GM23338 (cell line): ENCODE measurements around the gene NRAS. TPM values are rescaled to one million over a fixed set of nuclear protein-coding genes. Genes with fewer than 3 reads are reported as not detected.

Source experiments
- ATAC-seq: fragments of 200-7000 bp; cut with Tn5 transposase; 3 replicates; pipeline ENCODE4 v1.9.1; 2020
- DNase-seq: peaks from one replicate; pipeline ENCODE4 v3.0.0-alpha.2; 2015; ENCODE audit warnings: low spot score
- H2AFZ ChIP-seq: fragments of 200-600 bp; sonication (generic); 2 replicates; pipeline ENCODE4 v1.8.0; 2016; ENCODE audit warnings: antibody characterized with exemption, mild to moderate bottlenecking, moderate library complexity
- H3F3A ChIP-seq: fragments of 200-600 bp; sonication (generic); replicated peaks from 2 replicates; pipeline ENCODE4 v1.8.0; 2017; ENCODE audit warnings: antibody characterized with exemption, mixed run types, low read depth
- H3K27ac ChIP-seq: fragments of 200-600 bp; sonication (generic); 2 replicates; pipeline ENCODE4 v1.6.1; 2016; ENCODE audit warnings: low read depth
- H3K27me3 ChIP-seq: fragments of 200-600 bp; sonication (generic); 2 replicates; pipeline ENCODE4 v1.8.0; 2016; ENCODE audit warnings: mild to moderate bottlenecking, mixed run types, moderate library complexity; ENCODE audit not compliant: insufficient read depth
- H3K36me3 ChIP-seq: fragments of 200-600 bp; sonication (generic); 2 replicates; pipeline ENCODE4 v1.8.0; 2016; ENCODE audit warnings: mild to moderate bottlenecking; ENCODE audit not compliant: insufficient read depth
- H3K4me1 ChIP-seq: fragments of 200-600 bp; sonication (generic); 2 replicates; pipeline ENCODE4 v1.8.0; 2016; ENCODE audit warnings: mild to moderate bottlenecking, moderate library complexity; ENCODE audit not compliant: insufficient read depth
- H3K4me2 ChIP-seq: fragments of 200-600 bp; sonication (generic); 2 replicates; pipeline ENCODE4 v1.7.1; 2017; ENCODE audit warnings: mixed run types
- H3K4me3 ChIP-seq: fragments of 200-600 bp; sonication (generic); 2 replicates; pipeline ENCODE4 v1.6.1; 2016; ENCODE audit warnings: mixed run types
- H3K79me2 ChIP-seq: fragments of 200-600 bp; sonication (generic); replicated peaks from 2 replicates; pipeline ENCODE4 v1.8.0; 2017; ENCODE audit warnings: mild to moderate bottlenecking; ENCODE audit not compliant: insufficient read depth
- H3K9me2 ChIP-seq: fragments of 200-600 bp; sonication (generic); 2 replicates; pipeline ENCODE4 v1.8.0; 2017; ENCODE audit not compliant: insufficient read depth
- H4K20me1 ChIP-seq: fragments of 200-600 bp; sonication (generic); replicated peaks from 2 replicates; pipeline ENCODE4 v1.8.0; 2017; ENCODE audit warnings: mild to moderate bottlenecking; ENCODE audit not compliant: insufficient read depth
- H3K27ac Mint-ChIP-seq: 2 replicates; pipeline ENCODE4 v1.8.0; 2020; ENCODE audit warnings: inconsistent platforms, mild to moderate bottlenecking, moderate library complexity, mixed read lengths
- H3K27me3 Mint-ChIP-seq: 3 replicates; pipeline ENCODE4 v1.8.0; 2022; ENCODE audit warnings: low read depth, mild to moderate bottlenecking, moderate library complexity, mixed read lengths, inconsistent platforms; ENCODE audit not compliant: insufficient read depth, poor library complexity
- H3K36me3 Mint-ChIP-seq: 3 replicates; pipeline ENCODE4 v1.8.0; 2021; ENCODE audit warnings: low read depth, mild to moderate bottlenecking, inconsistent platforms, moderate library complexity, mixed read lengths
- H3K4me1 Mint-ChIP-seq: 3 replicates; pipeline ENCODE4 v1.8.0; 2020; ENCODE audit warnings: mild to moderate bottlenecking, inconsistent platforms, mixed read lengths
- H3K4me3 Mint-ChIP-seq: 3 replicates; pipeline ENCODE4 v1.8.0; 2021; ENCODE audit warnings: moderate library complexity, mild to moderate bottlenecking, inconsistent platforms, mixed read lengths
- H3K9me3 Mint-ChIP-seq: 3 replicates; pipeline ENCODE4 v1.8.0; 2020; ENCODE audit warnings: moderate library complexity, mild to moderate bottlenecking, inconsistent platforms, mixed read lengths
- CREB1 ChIP-seq: fragments of 250-450 bp; sonication (Bioruptor Pico); IDR thresholded peaks from 2 replicates; pipeline ENCODE4 v1.5.0; 2020; ENCODE audit warnings: low read depth, mild to moderate bottlenecking, moderate library complexity
- ETS1 ChIP-seq: IDR thresholded peaks from 2 replicates; pipeline ENCODE4 v1.6.1; 2016; ENCODE audit warnings: antibody characterized with exemption
- EZH2 ChIP-seq: fragments of 200-600 bp; sonication (generic); IDR thresholded peaks from one replicate; pipeline ENCODE4 v1.8.0; 2017; ENCODE audit warnings: antibody characterized with exemption, mild to moderate bottlenecking, low read depth; ENCODE audit not compliant: unreplicated experiment
- EZH2phosphoT487 ChIP-seq: fragments of 200-600 bp; sonication (generic); IDR thresholded peaks from one replicate; pipeline ENCODE4 v1.8.1; 2018; ENCODE audit warnings: antibody characterized with exemption; ENCODE audit not compliant: unreplicated experiment
- JUNB ChIP-seq: IDR thresholded peaks from one replicate; pipeline ENCODE4 v1.6.1; 2016; ENCODE audit warnings: antibody characterized with exemption; ENCODE audit not compliant: unreplicated experiment
- NANOG ChIP-seq: IDR thresholded peaks from 2 replicates; pipeline ENCODE4 v1.6.1; 2016; ENCODE audit warnings: antibody characterized with exemption, borderline replicate concordance
- POLR2AphosphoS5 ChIP-seq: IDR thresholded peaks from 2 replicates; pipeline ENCODE4 v1.6.1; 2016; ENCODE audit warnings: antibody characterized with exemption, low read depth
- REST ChIP-seq: IDR thresholded peaks from one replicate; pipeline ENCODE4 v1.6.1; 2018; ENCODE audit warnings: antibody characterized with exemption; ENCODE audit not compliant: unreplicated experiment
- STAT1 ChIP-seq: IDR thresholded peaks from one replicate; pipeline ENCODE4 v1.6.1; 2016; ENCODE audit warnings: antibody characterized with exemption; ENCODE audit not compliant: unreplicated experiment
- ZNF114 ChIP-seq: fragments of 250-450 bp; sonication (Bioruptor Pico); IDR thresholded peaks from 2 replicates; pipeline ENCODE4 v1.5.0; 2020; ENCODE audit warnings: mild to moderate bottlenecking, moderate library complexity
- ZNF331 ChIP-seq: fragments of 250-450 bp; sonication (Bioruptor Pico); IDR thresholded peaks from 2 replicates; pipeline ENCODE4 v1.5.0; 2020; ENCODE audit warnings: low read depth, mild to moderate bottlenecking, moderate library complexity
- ZNF462 ChIP-seq: fragments of 250-450 bp; sonication (Bioruptor Pico); IDR thresholded peaks from 2 replicates; pipeline ENCODE4 v1.5.0; 2020; ENCODE audit warnings: mild to moderate bottlenecking, moderate library complexity
- polyA plus RNA-seq: library from polyadenylated mRNA; unstranded; fragments of >200 nt; fragmentation: Nextera tagmentation; extraction: Ambion mirVana; gene quantifications from 2 replicates; pipeline ENCODE4 v1.2.1, GENCODE V29; 2016
- total RNA-seq: library from RNA; depleted of rRNA; stranded (reverse); fragments of >200 nt; shearing (Covaris generic); gene quantifications from 2 replicates; pipeline ENCODE4 v1.2.3, GENCODE V29; 2014

NRAS gene
- total and polyA plus RNA-seq, 2 experiments from 2014 or later: 22.3 to 83.2 TPM

- peaks cover 4% of the 10 kb centered on the region; the same call in 2 of the 3 replicates for H3K36me3 Mint-ChIP-seq
- no peak overlapping the region for H3K4me3 ChIP-seq
- no peaks in the 10 kb centered on the region for H3K9me3 Mint-ChIP-seq
- no peaks in the 10 kb centered on the region for H3K4me1 Mint-ChIP-seq
- no peak overlapping the region for H3K4me2 ChIP-seq
- H3K36me3 ChIP-seq: peaks cover 2% of the 10 kb centered on the region; the same call in 1 of the 2 replicates
- no peak for DNase-seq
- no peak for ATAC-seq
- no peak overlapping the region for H2AFZ ChIP-seq
- H3K4me1 ChIP-seq: no peaks in the 10 kb centered on the region
- H3K27ac ChIP-seq: no peak overlapping the region
- no peaks in the 10 kb centered on the region for H3F3A ChIP-seq
- no peaks in the 10 kb centered on the region for H3K79me2 ChIP-seq
- no peak overlapping the region for H3K27ac Mint-ChIP-seq
- H4K20me1 ChIP-seq: no peaks in the 10 kb centered on the region
- no peak for TF ChIP-seq REST
- no peak for TF ChIP-seq EZH2phosphoT487
- no peak for TF ChIP-seq ZNF331
- TF ChIP-seq ZNF462 (CRISPR knock-in tag): no peak
- no peak for TF ChIP-seq POLR2AphosphoS5
- TF ChIP-seq ETS1: no peak
- no peak for TF ChIP-seq STAT1
- no peak for TF ChIP-seq EZH2
- no peak for TF ChIP-seq CREB1 (CRISPR knock-in tag)
- no peak for TF ChIP-seq ZNF114
- TF ChIP-seq JUNB: no peak
- no peak for TF ChIP-seq NANOG
- H3K27me3 ChIP-seq: no peaks in the 10 kb centered on the region
- H3K27me3 Mint-ChIP-seq: peaks cover 2% of the 10 kb centered on the region
- H3K9me2 ChIP-seq: no peaks in the 10 kb centered on the region
- no peak overlapping the region for H3K4me3 Mint-ChIP-seq
These were observed 14.6 kb downstream of the NRAS start for GRCh38 chr1:114701931-114702330.
